COR-L47 (cell line): Measurements from ENCODE around the gene LRP1B.

ENCODE experiments used
- DNase-seq: peaks from one replicate; lab custom pipeline; 2025; lab: John Stamatoyannopoulos, UW

The LRP1B gene

GRCh38 chr2:141947396-141948114 lies 183.3 kb downstream of the LRP1B start:
- DNase-seq = no peak

DNA sequence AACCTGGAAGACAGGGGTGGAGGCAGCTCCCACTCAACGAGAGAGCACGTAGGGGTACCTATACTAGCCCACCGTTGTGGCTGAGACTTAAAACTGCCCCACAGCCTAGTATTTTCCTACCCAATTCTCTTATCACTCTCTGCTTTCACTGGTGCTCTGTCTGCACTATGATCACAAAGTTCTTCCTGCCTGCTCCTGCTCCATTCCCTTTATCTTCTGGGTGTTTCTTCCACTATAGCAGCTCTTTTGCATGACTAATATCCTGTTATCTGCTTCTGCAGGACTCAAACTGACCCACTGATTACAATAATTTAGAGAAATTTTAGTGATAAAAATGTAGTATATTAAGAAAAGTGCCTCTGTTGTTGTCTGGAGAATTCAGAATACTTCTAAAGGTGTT lies 184.8 kb downstream of the LRP1B start:
- DNase-seq = no peak

- DNase-seq = no peak
These were observed 186.9 kb downstream of the LRP1B start for GRCh38 chr2:141943918-141944317.

- no peak for DNase-seq
These were observed 188.6 kb downstream of the LRP1B start for GRCh38 chr2:141942006-141942789.

GRCh38 chr2:141941210-141941714 lies 189.6 kb downstream of the LRP1B start:
- no peak for DNase-seq

- no peak for DNase-seq
These were observed 190.1 kb downstream of the LRP1B start for GRCh38 chr2:141940709-141941108.

DNA sequence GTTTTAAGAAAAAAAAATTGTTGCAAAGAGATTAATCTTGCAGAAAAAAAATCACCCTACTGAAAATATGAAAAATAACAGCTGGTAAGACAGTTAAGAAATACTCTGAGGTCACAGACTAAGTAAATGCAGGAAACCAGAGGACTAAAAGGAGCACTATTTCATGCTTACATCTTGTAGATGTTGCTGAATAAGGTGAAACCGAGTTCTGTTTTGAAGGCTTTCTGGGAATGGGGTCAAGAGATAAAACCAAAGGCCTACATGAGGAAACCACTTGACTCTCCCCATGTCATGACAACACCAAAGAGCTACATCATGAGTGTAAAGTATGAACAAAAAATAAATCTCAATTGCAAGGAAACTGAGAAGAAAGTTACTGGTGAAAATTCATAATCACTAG lies 197.6 kb downstream of the LRP1B start:
- no peak for DNase-seq

GRCh38 chr2:141932261-141932660 lies 198.6 kb downstream of the LRP1B start:
- DNase-seq = no peak

- no peak for DNase-seq
These were observed 199.0 kb downstream of the LRP1B start for GRCh38 chr2:141931797-141932196.

DNA sequence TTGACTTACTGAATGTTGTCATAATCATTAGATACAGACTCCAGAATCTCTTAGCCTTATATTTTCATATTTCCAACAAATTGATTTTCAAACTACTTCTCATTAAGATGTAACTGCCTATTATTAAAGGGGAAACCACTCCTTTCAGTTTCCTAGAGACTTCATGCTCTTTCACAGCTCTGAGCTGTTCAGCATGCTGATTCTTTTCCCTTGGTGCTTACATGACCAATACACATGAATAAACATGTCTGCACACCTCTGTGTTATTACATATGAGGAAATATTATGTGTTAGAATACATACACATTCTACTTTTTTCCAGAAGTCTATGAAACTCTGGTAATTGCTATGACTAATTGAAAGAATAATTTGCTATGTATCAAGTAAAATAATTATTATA lies 200.0 kb downstream of the LRP1B start:
- DNase-seq = no peak

DNA sequence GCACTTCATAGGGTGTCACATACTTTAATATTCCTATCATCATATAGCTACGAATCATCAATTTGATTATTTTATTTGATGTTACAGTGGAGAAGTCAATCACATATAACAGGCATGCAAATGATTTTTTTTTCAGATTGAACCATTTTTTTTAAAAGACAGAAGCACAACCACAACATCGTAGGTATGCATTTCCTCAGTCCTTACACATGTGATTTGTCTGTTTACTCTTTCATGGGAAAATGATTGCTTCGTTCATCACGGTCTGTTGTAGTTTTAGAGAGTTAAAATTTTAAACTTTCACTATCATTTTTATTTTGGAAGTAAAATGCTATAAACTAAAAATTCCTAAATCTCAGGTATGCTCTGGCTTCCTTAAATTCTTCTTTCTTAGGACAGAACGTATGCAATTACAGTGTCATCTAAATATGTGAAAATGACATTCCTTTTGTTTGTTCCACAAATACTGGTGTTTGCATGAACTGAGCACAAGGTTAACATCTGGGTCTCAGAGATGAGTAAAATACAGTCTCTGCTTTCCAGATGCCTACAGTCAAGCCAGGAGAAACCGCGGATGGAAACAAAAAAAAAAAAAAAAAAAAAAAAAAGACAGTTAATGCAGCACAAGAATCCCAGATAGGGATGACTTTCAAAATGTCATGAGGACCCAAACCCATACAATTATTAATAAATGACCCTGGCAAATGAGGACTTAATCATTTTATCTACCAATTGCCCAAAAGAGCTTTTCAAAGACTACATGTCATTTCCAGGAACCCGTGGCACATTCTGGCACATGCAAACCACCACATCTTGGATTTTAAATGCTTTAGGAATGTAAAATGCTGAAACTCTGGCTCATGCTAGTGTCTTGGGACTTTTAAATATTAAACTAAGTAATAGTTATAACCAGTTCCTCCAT lies 201.2 kb downstream of the LRP1B start:
- DNase-seq = no peak

- DNase-seq = no peak
These were observed 202.3 kb downstream of the LRP1B start for GRCh38 chr2:141928476-141928875.

GRCh38 chr2:141927536-141927935 lies 203.3 kb downstream of the LRP1B start:
- no peak for DNase-seq

- no peak for DNase-seq
These were observed 205.3 kb downstream of the LRP1B start for GRCh38 chr2:141925511-141925910.

- no peak for DNase-seq
These were observed 207.2 kb downstream of the LRP1B start for GRCh38 chr2:141923657-141924056.

- DNase-seq = peak; percentile 44
These were observed 219.2 kb downstream of the LRP1B start for GRCh38 chr2:141911485-141912066.

DNA sequence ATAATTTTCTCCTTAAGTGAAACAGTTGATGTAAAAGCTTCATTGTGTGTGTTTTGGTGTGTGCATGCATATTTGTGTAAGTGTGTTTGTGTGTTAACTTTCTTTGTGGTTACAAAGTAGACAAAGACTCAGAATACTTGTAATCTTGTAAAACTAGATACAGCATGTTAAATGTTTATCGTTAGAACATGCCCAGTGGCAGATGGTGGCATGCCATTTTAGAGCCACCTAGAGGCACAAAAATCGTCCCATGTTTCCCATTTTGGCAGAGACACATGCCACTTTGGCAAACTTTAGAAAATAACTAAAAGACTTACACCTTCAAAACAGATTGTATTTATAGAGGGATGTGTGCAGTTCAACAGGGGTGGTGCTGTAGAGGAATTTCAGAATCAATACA lies 224.1 kb downstream of the LRP1B start:
- DNase-seq = no peak

DNA sequence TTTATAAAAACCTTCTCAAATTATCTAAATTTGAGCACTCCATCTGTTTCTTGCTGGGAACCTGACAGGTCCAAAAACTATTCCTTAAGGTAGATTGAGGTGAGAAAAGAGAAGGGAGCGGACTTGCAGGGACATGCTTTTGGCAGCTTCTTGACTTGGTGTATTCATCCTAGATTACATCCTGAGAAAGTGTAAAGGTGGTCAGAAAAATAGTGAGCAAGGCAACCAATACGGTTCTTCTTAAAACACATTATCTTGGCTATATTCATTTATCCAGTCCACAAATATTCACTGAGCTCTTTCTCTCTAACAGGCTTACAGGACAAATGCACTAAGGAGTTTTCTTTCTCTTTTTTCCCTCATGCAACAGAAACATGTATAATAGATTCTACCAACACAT lies 230.0 kb downstream of the LRP1B start:
- DNase-seq = no peak

DNA sequence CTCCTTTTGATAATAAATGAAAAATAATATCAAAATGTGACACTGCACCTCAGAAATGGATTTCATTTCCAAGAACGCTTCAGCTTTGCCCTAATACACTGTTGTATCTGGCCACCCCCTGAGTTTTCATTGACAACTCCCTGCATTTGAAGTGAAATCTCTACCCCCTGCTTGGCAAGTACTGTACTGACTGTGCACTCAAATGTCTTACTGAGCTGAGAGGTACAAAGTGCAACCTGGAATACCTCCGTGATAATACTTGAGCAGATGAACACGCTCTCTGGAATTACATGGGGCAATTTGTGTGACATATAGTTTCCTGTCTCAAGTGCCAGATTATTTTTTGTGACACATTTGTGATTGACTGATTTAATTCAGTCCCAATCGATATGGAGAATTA lies 231.1 kb downstream of the LRP1B start:
- no peak for DNase-seq

- DNase-seq = no peak
These were observed 241.0 kb downstream of the LRP1B start for GRCh38 chr2:141889788-141890187.

GRCh38 chr2:141888987-141889555 lies 241.7 kb downstream of the LRP1B start:
- DNase-seq = no peak

DNA sequence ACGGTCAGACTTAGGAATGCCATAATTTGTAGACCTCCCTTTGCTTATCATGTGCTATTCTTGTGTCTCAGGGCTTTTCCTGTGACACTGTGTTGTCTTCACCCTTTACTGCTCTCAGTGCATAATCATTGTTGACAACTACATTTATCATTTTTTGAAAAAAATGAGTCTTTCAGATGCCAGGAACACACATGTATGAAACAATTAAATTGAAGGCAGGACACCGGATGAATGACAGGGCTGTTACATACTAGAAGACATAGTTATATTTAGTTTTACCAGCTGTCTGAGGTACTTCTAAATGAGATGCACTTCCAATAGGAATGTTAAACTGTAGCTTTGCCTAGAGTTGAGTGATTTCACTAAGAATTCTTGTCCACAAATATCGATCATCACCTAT lies 243.5 kb downstream of the LRP1B start:
- DNase-seq = no peak
